CD1c-positive myeloid dendritic cell (primary cell): ENCODE data around the gene CDCA7.
A peak's percentile ranks its signal among the peaks of the same experiment; 100 is the strongest.
"Not testable (repeated sequence)": the region's sequence is repeated elsewhere in the genome, so short reads cannot be mapped to it uniquely, and the experiment has no call there.

Experiments used
- DNase-seq: peaks from one replicate; pipeline ENCODE4 v3.0.0-alpha.2; 2016; ENCODE audit errors: extremely low spot score

CDCA7 gene

DNA sequence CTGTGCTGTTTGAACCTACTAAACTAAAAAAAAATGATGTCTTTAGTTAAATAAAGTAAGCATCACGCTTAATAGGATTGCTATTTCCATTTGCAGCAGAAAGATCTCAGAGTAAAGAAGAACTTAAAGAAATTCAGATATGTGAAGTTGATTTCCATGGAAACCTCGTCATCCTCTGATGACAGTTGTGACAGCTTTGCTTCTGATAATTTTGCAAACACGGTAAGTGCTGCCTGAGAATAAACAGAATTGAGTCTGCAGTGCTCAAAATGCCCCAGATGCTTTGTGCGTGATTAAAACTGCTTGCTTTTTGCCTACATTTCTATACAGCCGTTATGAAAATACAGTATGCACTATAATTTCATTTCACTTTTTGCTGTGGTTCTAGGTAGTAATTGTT is 3.9 kb downstream of the CDCA7 start:
- DNase-seq: no peak

DNA sequence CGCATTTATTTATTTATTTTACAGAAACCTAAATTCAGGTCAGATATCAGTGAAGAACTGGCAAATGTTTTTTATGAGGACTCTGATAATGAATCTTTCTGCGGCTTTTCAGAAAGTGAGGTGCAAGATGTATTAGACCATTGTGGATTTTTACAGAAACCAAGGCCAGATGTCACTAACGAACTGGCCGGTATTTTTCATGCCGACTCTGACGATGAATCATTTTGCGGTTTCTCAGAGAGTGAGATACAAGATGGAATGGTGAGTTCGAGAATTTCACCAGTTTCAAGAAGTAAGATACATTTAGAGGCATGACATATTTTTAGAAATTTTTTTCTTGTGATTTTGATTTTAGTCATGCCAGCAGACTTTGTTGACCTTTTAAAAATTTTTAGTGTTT is 4.6 kb downstream of the CDCA7 start:
- no peak for DNase-seq

DNA sequence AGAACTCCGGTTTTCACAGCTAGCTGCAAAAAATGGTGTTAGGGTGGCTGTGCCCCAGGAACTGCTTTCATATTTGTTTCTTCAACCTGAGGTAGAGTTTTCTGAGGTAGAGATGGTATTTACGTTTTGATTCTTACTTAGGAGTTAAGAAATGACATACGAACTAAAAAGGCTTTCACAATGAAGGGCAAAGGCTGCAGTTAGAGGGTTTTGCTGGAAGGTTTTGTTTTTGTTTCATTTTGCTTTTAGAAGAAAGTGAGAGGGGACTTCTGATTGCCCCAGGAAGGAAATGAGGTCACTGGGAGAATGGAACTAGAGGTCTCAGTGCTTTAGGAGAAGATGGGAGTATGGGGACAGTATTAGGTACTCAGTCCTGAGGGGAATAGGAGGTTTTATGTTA is 15.5 kb downstream of the CDCA7 start:
- no peak for DNase-seq

DNA sequence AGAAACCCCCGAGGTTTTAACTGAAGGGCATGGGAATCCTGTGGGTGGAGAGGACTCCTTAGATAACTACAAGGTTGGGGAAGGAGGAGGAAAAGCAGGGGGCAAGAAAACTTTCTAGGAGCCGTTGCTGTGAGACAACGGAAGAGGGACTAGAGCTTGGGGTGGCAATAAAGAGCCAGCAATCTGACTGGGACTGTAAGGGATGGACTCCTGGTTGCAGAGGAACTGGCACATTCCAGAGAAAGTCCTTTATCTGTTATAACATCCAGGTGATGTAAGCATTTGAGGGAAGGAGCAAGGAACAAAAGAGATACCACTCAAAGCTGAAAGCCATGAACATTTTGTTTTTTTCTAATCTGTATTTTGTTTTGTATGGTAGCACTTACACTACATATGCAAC is 16.4 kb downstream of the CDCA7 start:
- no peak for DNase-seq

DNA sequence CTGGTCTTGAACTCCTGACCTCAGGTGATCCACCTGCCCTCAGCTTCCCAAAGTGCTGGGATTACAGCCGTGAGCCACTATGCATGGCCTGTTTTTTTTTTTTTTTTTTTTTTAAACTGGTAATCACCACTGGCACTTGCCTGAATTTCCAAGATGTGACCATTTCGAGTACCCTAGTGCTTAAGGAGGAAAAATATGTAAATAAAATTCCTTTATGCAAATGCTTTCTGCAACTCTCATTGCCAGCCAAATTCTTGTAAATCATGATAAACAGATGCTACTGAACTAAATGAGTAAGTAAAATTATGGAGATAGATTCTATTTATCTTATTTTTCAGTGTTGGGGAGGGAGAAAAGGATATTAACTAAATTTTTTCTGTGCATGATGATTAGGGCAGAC is 18.6 kb downstream of the CDCA7 start:
- DNase-seq: no peak

DNA sequence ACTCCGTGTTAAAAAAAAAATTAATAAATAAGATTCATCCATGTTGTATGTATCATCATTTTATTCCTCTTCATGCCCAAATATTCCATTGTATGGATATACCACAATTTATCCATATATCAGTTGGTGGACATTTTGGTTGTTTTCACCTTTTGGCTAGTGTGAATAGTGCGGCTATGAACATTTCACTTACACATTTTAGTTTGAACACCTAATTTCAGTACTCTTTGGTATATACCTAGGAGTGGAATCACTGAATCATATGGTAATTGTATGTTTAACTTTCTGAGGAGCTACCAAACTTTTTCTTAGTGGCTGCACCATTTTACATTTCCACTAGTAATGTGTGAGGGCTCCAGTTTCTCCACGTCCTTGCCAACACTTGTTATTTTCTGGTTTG is 20.0 kb downstream of the CDCA7 start:
- DNase-seq: no peak

DNA sequence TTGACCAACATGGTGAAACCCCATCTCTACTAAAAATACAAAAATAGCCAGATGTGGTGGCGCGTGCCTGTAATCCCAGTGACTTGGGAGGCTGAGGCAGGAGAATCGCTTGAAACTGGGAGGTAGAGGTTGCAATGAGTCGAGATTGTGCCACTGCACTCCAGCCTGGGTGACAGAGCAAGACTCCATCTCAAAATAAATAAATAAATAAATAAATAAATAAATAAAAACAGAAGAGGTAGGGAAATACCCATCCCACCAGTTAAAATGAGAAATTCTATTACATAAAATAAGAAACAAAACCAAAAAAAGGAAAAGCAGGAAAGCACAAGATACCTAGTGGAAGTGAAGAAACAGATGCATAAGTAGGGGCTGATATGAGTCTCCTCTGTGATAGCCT is 30.9 kb downstream of the CDCA7 start:
- not testable (repeated sequence) for DNase-seq

DNA sequence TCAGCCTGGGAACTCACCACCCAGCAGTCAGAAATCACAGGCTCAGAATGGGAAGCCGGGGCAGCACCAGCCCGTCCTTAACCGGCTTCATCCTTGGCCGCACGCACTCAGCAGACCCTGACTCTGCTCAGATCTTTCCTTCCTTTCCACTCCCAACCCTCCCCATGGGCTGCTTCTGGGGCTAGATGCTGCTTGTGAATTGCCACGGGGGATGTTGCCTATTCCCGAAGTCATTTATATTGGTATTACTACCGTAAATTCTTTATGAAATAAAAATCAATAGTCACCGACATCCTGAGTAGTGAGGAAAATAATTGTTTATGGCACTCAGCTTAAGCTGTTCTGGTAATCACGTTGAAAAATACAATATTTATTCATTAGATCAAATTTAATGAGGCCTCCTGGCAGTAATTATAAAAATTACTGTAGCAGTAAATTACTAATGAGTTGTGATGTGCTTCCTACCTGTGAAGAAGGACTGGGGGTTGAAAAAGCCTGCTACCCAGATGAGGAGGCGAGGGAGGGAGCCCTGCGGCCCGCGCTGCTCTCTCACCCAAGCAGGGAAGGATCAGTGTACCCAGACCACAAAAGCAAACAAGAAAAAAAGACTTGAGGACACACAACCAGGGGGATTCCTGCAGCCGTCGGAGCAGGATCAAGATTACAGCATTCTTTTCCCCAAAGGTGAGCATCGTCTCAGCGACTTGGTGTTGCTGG is 31.5 kb downstream of the CDCA7 start:
- no peak for DNase-seq

DNA sequence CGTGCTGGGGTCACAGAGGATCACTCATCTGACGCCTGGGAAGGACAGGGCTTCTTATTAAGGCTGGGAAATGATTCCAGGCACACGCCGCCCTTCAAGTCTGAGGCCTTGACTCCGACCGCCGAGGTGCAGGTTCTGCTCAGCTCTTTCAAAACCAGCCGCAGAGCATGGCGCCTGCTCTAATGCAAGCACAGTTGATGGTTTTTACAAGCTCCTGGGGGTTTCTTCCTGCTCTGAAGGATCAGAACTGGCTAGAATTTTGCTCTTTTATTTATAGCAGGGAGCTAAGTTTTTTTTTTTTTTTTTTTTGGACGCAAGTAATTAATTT is 32.0 kb downstream of the CDCA7 start:
- DNase-seq: no peak

DNA sequence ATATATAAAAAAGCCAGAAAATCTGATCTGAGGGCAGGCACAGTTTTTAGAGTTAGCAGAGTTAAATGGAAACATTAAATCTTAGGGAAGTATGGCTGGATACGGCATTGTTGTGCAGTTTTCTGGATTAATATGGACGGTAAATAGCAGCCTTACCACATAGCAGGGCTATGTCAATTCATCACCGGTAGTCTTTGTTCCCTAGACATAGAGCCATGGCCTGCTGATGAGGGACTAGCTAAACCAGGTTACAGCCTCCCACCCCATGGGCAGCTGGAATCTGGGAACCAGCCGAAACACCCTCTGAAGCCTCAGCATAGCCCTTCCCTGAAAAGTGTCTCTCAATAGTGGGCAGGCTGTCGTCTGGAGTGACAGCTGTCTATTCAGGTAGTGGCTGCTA is 32.4 kb downstream of the CDCA7 start:
- no peak for DNase-seq

DNA sequence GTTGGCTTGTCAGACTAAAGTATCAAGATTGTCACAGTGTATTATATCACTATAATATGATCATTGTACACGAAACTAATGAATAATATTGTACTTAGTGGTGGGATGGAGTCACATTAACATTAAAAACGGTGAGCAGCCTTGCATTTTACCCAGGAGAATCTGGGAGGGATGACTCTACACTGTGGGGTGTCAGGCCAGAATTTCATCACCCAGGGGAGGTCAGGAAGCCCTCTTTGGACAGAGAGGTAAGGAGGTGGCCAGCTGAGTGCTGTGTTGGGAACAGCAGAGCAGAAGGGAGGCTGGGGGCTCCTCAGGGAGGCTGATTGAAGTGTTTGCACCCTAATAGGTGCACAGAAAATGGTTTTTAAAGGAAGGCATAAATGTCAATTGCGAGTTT is 33.0 kb downstream of the CDCA7 start:
- DNase-seq: no peak

DNA sequence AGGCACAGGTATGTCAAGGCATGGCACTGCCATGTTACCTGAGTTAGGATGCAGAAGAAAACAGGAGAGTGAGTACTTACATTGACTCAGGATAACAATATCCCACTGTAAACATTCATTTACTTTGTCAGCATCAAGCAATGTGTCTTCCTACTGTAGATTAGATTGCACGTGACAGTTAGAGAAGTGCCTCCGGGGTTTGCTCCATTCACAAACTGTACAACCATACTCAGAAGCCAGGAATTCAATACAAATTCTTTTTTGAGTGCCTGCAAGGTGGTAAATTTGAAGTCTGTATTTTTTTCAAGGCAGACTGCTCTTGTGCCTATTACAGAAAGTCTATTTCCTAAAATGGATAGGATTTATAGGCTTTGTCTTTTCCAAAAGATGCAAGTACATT is 34.1 kb downstream of the CDCA7 start:
- no peak for DNase-seq

DNA sequence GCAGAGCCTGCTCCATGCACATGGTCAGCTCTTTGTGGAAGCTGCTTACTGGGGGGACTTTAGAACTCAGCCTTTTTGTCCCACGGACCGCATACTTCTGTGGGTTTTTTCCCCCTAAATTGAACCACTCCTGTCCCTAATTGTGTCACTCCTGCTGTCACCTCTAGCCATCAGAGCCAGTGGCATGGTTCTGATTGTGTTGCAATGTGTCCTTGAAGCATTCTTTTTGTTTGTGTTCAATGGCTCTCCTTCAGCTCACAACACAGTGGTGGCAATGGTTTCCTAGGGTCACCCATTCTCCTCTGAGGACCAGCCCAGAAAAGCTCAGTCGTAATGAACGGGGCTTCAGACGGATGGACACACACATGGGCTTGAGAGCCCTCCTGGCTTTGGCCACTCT is 35.4 kb downstream of the CDCA7 start:
- DNase-seq: no peak

DNA sequence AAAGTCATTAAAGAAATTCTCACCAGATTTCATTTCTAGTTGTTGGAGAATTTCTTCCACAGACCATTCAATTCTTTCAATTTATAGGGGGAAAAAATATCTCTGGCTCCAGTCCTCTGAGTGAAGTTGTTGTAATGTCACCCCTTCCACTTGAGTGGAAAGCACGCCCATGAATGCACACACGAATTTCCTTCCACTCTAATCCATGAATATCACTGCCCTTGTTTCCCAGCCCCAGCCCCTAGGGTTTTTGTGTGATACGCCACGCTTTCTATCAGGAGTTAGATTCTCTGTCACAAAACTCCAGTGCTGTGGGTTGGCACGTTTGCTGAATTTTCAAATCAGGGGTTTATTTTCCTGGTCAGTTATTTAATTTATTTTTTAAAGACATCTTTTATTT is 38.1 kb downstream of the CDCA7 start:
- DNase-seq: no peak

DNA sequence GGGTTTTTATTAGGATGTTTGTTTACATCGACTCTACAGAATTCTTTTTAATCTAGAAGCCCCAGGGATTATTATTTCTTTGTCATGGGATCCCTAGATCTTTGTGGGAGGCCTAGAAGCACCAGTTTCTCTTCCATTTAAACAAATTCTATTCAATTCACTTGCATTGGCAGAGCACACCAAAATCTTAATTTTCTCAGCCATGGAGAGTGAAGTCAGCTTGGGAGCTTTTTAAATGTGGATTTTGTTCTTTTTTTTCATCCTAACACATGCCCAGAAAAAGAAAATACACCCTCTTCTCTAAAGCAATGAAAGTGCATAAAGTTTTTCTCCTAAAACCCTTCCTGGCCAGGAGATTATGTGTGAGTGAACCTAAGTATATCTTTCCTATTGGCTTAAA is 38.5 kb downstream of the CDCA7 start:
- DNase-seq: no peak

DNA sequence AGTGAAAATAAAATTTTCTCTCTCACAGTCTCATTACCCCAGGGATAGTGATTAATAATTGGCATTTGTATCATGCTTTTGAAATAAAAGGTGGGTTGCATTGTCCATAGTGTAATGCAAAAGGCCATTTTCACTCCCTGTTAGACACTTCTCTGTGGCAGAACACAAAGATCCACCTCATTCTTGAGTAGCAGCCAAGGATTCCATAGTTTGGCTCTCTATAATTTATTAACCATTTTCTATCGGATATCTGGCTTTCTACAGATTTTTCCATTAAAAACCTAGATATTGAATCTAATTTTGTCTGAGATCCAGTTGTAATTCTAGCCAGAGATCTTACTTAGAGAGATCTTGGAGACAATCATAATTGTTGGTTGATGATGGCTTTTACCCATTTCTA is 39.0 kb downstream of the CDCA7 start:
- DNase-seq: no peak

DNA sequence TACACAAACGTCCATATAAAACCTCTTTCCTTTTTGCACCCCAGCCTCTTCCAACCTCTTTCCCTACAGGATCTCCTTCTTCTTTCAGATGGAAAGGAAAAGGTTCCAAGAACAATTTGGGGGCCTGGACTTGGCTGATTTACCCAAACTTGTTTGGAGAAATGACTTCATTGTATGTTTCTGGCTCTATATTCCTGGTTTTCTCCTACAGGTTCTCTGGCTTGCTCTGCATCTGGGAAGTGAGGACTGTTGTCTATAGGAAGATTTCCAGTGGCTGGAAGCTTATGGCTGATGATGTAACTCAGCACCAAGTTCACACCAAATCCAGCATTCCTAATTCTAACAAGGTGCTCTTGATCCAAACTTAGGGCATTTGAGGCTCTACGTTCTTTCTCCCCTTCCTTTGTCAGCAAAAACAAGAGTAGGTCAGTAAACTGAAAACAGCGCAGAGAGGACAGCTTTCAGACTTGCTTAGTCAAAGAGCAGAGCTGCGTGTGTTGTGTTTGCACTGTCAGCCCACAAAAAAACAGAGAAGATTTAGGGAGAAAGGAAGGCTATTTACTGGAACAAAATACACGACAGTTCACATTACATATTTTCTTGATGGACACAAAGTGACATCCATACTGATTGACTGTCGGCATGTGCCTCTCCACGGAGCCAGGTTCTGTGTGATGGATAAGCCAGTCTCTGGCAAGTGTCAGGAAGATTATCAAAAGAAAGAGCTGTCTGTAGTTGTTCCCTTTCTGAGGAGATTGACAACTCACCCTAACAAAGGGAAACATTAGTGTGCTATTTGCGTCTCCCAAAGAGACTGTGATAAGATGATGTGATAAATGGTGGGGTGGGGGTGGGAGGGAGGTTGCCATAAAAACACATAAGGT is 39.7 kb downstream of the CDCA7 start:
- DNase-seq: no peak

DNA sequence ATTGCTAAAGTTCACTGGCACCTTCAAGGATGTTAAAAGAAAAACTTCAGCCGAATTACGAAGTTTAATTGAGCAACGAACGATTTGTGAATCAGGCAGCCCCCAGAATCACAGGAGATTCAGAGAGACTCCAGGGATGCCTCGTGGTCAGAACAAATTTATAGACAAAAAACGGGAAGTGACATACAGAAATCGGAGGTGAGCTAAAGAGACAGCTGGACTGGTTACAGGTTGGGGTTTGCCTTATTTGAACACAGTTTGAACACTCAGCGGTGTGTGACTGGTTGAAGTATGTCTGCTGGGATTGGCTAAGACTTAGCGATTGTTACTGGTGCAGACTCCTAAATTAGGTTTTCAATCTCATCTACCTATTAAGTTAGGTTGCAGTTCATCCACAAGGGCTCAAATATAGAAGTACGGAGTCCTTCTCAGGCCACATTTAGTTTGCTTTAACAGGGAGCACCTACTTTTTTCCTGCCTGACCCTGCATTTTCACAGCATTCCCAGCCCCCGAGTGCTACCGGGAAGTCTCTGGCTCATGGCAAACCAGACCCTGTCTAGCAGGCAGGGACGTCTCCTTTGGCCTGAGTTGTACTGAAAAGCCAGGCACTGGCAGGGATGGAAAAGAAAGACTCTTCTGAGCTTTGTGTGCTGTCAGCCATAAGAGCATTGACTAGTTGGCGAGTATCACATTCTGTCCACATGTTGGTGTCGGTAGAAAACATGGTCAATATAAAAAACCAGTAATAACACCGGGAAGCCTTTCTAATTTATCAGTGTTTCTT is 41.1 kb downstream of the CDCA7 start:
- no peak for DNase-seq

DNA sequence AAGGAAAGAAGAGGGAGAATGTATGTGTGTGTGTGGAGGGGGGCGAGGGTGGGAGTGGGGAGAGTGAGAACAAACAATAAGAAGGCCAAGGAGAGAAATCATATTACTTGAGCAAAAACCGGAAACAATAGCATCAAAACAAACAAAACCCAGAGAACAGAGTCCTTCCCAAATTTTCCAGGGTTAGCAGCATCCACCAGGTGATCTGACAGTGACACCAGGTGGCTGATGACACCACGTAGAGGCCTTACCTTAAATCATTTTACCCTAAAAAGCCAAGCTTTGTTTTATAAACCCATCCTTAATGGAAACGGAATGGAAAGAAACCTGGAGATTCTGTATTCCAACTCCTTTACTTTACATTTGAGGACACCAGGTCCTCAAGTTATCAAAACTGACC is 42.9 kb downstream of the CDCA7 start:
- DNase-seq: no peak

DNA sequence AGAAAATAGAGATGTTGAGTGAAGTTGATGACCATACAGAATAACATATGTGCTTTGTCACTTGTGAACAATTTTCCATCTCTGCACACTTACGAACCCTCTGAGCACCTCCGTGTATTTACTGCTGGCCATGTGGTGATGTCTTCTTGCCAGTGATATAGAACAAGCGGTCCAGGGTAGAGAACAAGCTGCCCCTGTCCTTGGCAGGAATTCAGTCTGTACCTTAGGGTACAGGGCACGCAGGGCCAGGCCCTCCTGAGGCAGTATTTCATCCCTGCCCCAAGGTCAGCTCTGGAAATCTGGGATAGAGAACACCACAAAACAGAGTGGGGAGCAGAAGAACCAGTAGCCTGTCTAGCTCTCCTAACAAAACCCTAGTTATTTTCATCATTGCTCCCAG is 44.6 kb downstream of the CDCA7 start:
- DNase-seq: no peak

DNA sequence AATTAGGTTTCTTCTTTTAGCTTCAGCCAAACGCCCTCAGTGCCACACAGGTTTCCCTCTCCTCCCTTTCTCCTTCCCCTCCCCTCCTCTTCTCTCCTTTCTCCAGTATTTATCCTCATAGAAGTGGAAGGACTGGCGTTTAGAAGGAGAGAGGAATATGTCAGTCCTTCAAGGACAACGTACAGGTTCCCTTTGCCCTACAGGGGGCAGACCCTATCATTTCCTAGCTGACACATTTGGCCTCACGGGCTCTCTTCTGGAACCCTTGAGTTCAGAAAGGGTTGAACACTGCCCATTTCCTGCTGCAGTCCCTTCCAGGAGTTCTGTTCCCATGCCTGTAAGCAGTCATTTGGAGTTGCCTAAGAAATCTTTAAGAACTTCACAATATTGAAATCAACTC is 46.1 kb downstream of the CDCA7 start:
- peak; percentile 4 for DNase-seq

DNA sequence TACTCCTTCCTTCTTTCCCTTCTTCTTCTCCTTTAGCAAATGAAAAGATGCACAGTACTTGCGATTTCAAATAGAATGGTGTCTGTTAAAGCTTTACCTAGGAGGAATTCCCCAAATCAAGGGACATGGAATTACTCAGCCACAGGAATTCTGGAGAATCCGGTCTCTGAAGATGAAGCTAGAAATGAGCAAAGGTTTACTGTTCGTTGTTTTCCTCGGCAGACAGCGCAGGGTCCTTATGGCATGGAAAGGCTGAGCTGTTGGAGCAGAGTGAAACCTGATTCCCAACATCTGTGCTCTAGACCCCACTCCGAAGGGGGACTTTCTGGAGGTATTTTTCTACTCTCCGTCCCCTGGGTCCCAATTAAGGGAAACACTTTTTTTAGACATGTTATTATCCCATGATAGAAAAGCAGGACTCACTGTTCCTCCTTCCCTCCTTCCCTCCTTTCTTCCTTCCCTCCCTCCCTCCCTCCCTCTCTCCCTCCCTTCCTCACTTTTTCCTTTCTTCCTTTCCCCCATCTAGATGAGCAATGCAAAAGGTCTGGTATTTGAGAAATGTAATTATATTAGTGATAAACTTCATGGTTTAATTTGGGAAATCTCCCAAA is 47.1 kb downstream of the CDCA7 start:
- DNase-seq: no peak
